Measurements from ENCODE around the gene LIMS2. TPM values are rescaled to one million over a fixed set of nuclear protein-coding genes. Genes with fewer than 3 reads are reported as not detected.

The LIMS2 gene
- total RNA-seq, 6 experiments from 2014 or later: 47.8 to 65.0 (median 59.1) TPM

DNA sequence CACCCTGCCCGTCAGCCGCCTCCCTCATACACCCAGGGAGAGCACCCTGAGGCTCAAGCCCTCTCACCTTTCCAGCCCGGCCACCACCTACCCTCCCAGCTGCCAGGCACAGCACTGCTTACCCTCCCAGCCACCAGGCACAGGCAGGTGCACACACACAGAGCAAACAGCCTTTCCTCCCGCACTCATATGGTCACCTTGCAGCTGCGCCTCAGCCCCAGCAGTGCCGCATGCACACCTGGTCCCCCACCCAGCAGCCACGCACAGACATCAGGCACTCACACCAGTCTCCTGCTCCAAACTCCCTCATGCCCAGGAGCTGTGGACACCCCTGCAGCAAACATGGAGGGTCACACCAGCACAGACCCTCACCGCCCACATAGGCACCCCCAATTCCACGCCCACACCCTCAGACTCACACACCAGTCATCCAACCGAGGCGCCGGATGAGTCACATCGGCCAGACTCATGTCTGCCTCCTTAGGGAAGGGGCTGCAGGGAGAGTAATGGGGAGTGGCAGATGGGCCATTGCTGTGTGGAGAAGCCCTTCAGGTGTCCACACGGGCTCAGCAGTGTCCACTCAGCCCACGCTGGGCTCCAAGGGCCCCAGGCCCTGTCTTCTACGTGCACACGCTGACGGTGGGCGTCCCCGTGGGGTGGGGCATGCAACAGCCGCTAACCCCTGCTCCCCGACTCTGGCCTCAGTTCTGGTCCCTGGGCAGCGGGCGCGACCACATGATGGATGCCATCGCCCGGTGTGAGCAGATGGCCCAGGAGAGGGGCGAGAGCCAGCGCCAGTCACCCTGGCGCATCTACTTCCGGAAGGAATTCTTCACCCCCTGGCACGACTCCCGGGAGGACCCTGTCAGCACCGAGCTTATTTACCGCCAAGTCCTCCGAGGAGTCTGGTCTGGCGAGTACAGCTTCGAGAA, 51.7 kb downstream of the LIMS2 start:
- peaks cover 3% of the 10 kb centered on the region for H3K27me3 Mint-ChIP-seq (ENCODE audit: insufficient read depth)
- TF ChIP-seq, protein P1, sequence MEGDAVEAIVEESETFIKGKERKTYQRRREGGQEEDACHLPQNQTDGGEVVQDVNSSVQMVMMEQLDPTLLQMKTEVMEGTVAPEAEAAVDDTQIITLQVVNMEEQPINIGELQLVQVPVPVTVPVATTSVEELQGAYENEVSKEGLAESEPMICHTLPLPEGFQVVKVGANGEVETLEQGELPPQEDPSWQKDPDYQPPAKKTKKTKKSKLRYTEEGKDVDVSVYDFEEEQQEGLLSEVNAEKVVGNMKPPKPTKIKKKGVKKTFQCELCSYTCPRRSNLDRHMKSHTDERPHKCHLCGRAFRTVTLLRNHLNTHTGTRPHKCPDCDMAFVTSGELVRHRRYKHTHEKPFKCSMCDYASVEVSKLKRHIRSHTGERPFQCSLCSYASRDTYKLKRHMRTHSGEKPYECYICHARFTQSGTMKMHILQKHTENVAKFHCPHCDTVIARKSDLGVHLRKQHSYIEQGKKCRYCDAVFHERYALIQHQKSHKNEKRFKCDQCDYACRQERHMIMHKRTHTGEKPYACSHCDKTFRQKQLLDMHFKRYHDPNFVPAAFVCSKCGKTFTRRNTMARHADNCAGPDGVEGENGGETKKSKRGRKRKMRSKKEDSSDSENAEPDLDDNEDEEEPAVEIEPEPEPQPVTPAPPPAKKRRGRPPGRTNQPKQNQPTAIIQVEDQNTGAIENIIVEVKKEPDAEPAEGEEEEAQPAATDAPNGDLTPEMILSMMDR (IDR thresholded peaks at IDR 0.05): no peak
- peaks cover 39% of the 10 kb centered on the region for H3K4me1 Mint-ChIP-seq (ENCODE audit: low read depth)
- peak; percentile 41 for DNase-seq
- no peaks in the 10 kb centered on the region for H3K9me3 Mint-ChIP-seq
- peaks cover 7% of the 10 kb centered on the region; the same call in 1 of the 2 replicates for H3K36me3 Mint-ChIP-seq (ENCODE audit: low read depth)
- peak overlapping the region; percentile 18 for H3K4me3 Mint-ChIP-seq
- H3K27ac Mint-ChIP-seq: peak overlapping the region; percentile 61

DNA sequence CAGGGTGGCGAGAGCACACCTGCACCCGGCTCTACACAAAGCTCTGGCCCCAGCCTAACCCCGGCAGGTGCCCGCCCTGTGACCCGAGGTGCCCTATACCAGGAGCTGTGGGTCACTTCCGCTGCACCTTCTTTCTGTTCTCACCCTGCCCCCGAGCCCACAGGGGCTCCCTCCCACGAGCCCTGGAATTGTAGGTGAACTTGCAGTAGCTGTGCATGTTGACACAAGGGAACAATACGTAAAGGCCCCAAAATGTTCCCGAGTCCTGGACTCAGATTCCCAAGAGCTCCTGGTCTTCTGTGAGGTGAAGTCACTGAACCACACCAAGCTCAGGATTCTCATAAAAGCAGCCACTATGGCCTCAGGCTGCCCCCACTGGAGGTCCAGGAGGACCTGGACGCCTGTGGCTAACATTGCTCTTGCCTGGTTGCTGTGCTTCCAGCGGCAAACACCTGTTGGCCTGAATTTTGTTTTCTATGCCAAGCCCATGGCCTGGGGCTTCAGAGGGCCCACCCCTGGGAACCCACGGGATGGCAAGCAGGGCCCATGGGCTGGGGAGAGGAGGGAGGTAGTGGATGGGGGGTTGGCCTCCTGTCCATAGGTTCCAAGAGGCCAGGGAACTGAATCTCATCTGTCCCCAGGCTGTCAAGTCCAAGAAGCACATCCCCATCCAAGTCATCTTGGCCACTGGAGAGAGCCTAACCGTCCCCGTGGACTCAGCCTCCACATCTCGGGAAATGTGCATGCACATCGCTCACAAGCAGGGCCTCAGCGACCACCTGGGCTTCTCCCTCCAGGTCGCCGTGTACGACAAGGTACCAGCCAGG, 52.6 kb downstream of the LIMS2 start:
- no peak overlapping the region for H3K27ac Mint-ChIP-seq
- DNase-seq: no peak
- TF ChIP-seq, protein P1 (IDR thresholded peaks at IDR 0.05): no peak
- no peaks in the 10 kb centered on the region for H3K9me3 Mint-ChIP-seq
- peaks cover 1% of the 10 kb centered on the region for H3K27me3 Mint-ChIP-seq (ENCODE audit: insufficient read depth)
- peaks cover 48% of the 10 kb centered on the region for H3K4me1 Mint-ChIP-seq (ENCODE audit: low read depth)
- no peak overlapping the region for H3K4me3 Mint-ChIP-seq
- H3K36me3 Mint-ChIP-seq (ENCODE audit: low read depth): peaks cover 9% of the 10 kb centered on the region; the same call in 1 of the 2 replicates

DNA sequence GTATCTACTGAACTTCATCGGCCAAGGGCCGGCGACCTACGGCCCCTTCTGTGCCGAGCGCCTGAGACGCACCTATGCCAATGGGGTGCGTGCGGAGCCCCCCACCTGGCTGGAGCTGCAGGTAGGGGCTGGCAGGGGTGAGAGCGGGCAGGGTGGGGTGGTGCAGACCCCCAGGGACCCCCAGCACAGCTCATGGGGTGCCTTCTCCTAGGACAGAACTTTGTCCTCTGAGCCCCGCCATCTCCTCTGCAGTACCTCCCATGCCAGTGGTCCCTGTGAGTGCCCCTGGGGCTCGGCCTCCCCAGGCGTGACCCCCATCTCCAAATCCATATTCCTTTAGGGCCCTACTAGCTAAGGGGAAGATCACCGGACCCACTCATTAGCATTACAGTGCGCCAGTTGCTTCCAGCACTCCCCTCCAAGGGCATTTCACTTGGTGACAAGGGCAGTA, 53.3 kb downstream of the LIMS2 start:
- TF ChIP-seq, protein P1 (IDR thresholded peaks at IDR 0.05): no peak
- H3K36me3 Mint-ChIP-seq (ENCODE audit: low read depth): peaks cover 9% of the 10 kb centered on the region; the same call in 1 of the 2 replicates
- no peak overlapping the region for H3K4me3 Mint-ChIP-seq
- H3K27ac Mint-ChIP-seq: no peak overlapping the region
- no peaks in the 10 kb centered on the region for H3K9me3 Mint-ChIP-seq
- H3K27me3 Mint-ChIP-seq (ENCODE audit: insufficient read depth): peaks cover 1% of the 10 kb centered on the region; the same call in 1 of the 2 replicates
- DNase-seq: no peak
- H3K4me1 Mint-ChIP-seq (ENCODE audit: low read depth): peaks cover 56% of the 10 kb centered on the region

DNA sequence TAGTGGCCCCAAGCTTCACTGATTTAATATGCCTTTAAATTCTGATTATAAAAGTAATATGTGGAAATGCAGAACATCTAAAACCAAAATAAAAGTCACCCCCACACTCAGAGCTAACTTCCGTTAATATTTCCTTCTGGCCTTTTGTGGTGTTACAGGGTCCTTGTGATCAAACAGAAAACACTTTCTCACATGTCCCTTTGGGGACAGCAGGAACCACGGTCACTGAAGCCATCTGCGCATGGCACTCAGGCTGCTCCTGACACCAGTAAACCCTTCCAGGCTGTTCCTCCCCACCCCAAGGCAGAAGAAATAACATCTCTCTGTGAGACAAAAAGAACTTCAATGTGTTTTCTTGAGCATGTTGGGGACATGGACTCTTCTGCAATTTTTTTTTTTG, 54.5 kb downstream of the LIMS2 start:
- Mint-ChIP-seq H3K27ac (no peak overlapping the region), H3K36me3 (ENCODE audit: low read depth) (peaks cover 9% of the 10 kb centered on the region; the same call in 1 of the 2 replicates), H3K27me3 (ENCODE audit: insufficient read depth) (peaks cover under 1% of the 10 kb centered on the region; the same call in 1 of the 2 replicates), H3K9me3 (no peaks in the 10 kb centered on the region), H3K4me3 (no peak overlapping the region), H3K4me1 (ENCODE audit: low read depth) (peaks cover 67% of the 10 kb centered on the region)
- TF ChIP-seq, protein P1 (IDR thresholded peaks at IDR 0.05): no peak
- DNase-seq: no peak

DNA sequence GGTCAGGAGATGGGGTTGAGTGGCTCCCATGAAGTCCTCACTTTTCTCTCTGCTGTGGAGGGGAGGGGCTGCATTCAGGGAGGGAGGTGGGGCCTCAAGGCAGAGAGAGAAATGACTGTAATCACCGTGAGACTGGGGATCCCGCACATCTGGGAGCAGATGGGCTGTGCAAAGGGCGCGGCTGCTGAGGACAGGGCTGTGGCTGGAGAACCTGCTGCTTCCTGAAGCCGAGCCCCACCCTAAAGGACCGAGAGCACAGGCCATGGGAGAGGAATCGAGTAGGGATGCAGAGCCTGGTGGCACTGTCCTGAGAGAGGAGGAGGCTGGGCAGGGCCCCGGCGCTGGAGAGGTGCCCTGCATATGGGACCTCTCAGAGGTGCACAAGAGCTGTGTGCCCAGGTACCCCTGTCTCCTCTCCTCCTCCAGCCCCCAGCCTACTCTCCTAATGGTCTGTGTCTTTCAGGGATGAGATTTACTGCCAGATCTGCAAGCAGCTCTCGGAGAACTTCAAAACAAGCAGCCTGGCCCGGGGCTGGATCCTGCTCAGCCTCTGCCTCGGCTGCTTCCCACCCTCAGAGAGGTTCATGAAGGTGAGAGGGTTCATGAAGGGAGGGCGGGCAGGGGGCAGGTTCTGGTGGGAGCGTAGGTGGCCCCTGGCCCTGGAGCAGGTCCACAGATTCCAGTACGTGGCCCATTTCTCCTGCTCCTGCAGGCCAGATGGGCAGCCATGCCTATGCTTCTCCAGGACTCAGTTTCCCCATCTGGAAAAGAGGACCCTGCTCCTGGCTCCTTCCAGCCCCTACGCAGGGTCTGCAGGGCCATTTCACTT, 55.2 kb downstream of the LIMS2 start:
- no peak overlapping the region for H3K27ac Mint-ChIP-seq
- no peak for DNase-seq
- H3K4me1 Mint-ChIP-seq (ENCODE audit: low read depth): peaks cover 75% of the 10 kb centered on the region
- H3K36me3 Mint-ChIP-seq (ENCODE audit: low read depth): peaks cover 9% of the 10 kb centered on the region; the same call in 1 of the 2 replicates
- H3K27me3 Mint-ChIP-seq (ENCODE audit: insufficient read depth): peaks cover under 1% of the 10 kb centered on the region
- TF ChIP-seq, protein P1 (IDR thresholded peaks at IDR 0.05): no peak
- H3K9me3 Mint-ChIP-seq: no peaks in the 10 kb centered on the region
- no peak overlapping the region for H3K4me3 Mint-ChIP-seq
